Mesodermal cell (in vitro differentiated cells): ENCODE data around the gene ARMC9.
"Not testable (repeated sequence)": the region's sequence is repeated elsewhere in the genome, so short reads cannot be mapped to it uniquely, and the experiment has no call there.

Experiments
- H3K27ac ChIP-seq: 2 replicates; pipeline ENCODE4 v1.7.0; 2013; ENCODE audit warnings: mild to moderate bottlenecking, low read depth, low read length, moderate library complexity; ENCODE audit not compliant: severe bottlenecking
- H3K36me3 ChIP-seq: 2 replicates; pipeline ENCODE4 v1.7.1; 2013; ENCODE audit warnings: mild to moderate bottlenecking, low read length, moderate library complexity; ENCODE audit not compliant: control insufficient read depth, insufficient read depth
- H3K4me1 ChIP-seq: one replicate; pipeline ENCODE4 v1.7.1; 2013; ENCODE audit warnings: mild to moderate bottlenecking, low read length; ENCODE audit not compliant: insufficient read depth, control insufficient read depth, poor library complexity, severe bottlenecking
- H3K4me3 ChIP-seq: 2 replicates; pipeline ENCODE4 v1.7.0; 2013; ENCODE audit warnings: low read length, control low read depth, mild to moderate bottlenecking; ENCODE audit not compliant: insufficient read depth, poor library complexity, severe bottlenecking; ENCODE audit errors: extremely low read depth
- H3K9me3 ChIP-seq: 2 replicates; pipeline ENCODE4 v1.7.1; 2013; ENCODE audit warnings: mild to moderate bottlenecking, low read length, moderate library complexity; ENCODE audit not compliant: control insufficient read depth
- WGBS, 2 experiments: methylation state at CpG; one replicate each; pipeline ENCODE4 v1.1.5; 2013; ENCODE audit warnings: missing lambda C conversion rate in 2 of 2; ENCODE audit not compliant: insufficient coverage in 2 of 2; 5-methylcytosine and 5-hydroxymethylcytosine counted together

The ARMC9 gene

GRCh38 chr2:231343006-231343710, 144.7 kb downstream of the ARMC9 start:
- Histone ChIP-seq H3K9me3 (no peaks in the 10 kb centered on the region), H3K4me3 (no peak overlapping the region), H3K4me1 (peaks cover 7% of the 10 kb centered on the region), H3K36me3 (peaks cover 13% of the 10 kb centered on the region), H3K27ac (no peak overlapping the region)
- WGBS, 2 experiments = 60 to 100% methylated on average over 1 to 2 of the region's 4 CpGs

- no peak overlapping the region for H3K27ac ChIP-seq
- H3K4me3 ChIP-seq = no peak overlapping the region
- peaks cover 16% of the 10 kb centered on the region for H3K36me3 ChIP-seq
- WGBS, 2 experiments = 100% methylated on average over 1 of the region's 3 CpGs
- H3K9me3 ChIP-seq = no peaks in the 10 kb centered on the region
- H3K4me1 ChIP-seq = peaks cover 7% of the 10 kb centered on the region
Measured at GRCh38 chr2:231343988-231344387, 145.6 kb downstream of the ARMC9 start.

DNA sequence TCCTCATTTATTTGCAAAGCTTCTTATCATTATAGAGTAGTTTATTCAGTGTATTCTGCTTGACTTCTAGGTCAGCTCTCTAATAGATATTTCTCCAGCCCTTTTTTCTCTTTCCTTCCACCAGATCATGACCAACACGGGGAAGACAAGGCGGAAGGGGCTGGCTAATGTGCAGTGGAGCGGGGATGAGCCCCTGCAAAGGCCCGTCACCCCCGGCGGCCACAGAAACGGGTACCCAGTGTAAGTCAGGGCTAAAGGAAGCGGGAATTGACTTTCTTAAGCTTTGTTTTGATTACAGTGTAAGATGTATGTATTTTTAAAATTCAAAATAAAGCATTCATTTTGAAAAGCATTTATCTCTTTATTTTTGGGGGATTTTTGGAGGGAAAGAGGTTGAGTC, 146.4 kb downstream of the ARMC9 start:
- peaks cover 17% of the 10 kb centered on the region for H3K36me3 ChIP-seq
- peaks cover 7% of the 10 kb centered on the region for H3K4me1 ChIP-seq
- no peak overlapping the region for H3K4me3 ChIP-seq
- no peaks in the 10 kb centered on the region for H3K9me3 ChIP-seq
- H3K27ac ChIP-seq = no peak overlapping the region
- WGBS, 2 experiments = 86 to 92% methylated on average over 4 to 7 of the region's 8 CpGs

- Histone ChIP-seq H3K4me3 (no peak overlapping the region), H3K9me3 (no peaks in the 10 kb centered on the region), H3K4me1 (peaks cover 6% of the 10 kb centered on the region), H3K27ac (no peak overlapping the region), H3K36me3 (peaks cover 17% of the 10 kb centered on the region)
- 80 to 100% methylated on average over 2 of the region's 5 CpGs for WGBS, 2 experiments
Measured at GRCh38 chr2:231347081-231347480, 148.7 kb downstream of the ARMC9 start.

GRCh38 chr2:231347638-231348037, 149.2 kb downstream of the ARMC9 start:
- WGBS, 2 experiments = 100% methylated on average over 1 of the region's 1 CpG; no CpG with 5 or more reads in 1 of the 2 experiments
- Histone ChIP-seq H3K4me3 (no peak overlapping the region), H3K27ac (no peak overlapping the region), H3K4me1 (peaks cover 4% of the 10 kb centered on the region), H3K9me3 (no peaks in the 10 kb centered on the region), H3K36me3 (peaks cover 17% of the 10 kb centered on the region)

DNA sequence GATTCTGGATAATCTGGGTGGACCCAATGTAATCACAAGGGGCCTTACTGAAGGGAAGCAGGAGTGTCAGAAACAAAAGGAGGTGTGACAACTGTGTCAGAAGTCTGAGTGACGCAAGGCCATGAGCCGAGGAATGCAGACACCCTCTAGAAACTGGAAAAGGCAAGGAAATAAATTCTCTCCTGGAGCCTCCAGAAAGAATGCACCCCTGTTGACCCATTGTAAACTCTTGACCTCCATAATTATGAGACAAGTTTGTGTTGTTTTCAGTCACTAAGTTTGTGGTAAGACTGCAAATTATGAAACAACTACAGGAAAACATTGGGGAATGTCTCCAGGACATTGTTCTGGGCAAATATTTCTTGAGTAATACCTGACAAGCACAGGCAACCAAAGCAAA, 149.7 kb downstream of the ARMC9 start:
- Histone ChIP-seq H3K4me1 (peaks cover 4% of the 10 kb centered on the region), H3K9me3 (no peaks in the 10 kb centered on the region), H3K4me3 (no peak overlapping the region), H3K36me3 (peaks cover 17% of the 10 kb centered on the region), H3K27ac (no peak overlapping the region)
- 75 to 100% methylated on average over 2 of the region's 2 CpGs for WGBS, 2 experiments

- Histone ChIP-seq H3K4me3 (no peak overlapping the region), H3K9me3 (no peaks in the 10 kb centered on the region), H3K36me3 (peaks cover 17% of the 10 kb centered on the region), H3K4me1 (peaks cover 4% of the 10 kb centered on the region), H3K27ac (no peak overlapping the region)
- WGBS, 2 experiments = 91 to 95% methylated on average over 2 of the region's 5 CpGs
Measured at GRCh38 chr2:231348704-231349373, 150.4 kb downstream of the ARMC9 start.

DNA sequence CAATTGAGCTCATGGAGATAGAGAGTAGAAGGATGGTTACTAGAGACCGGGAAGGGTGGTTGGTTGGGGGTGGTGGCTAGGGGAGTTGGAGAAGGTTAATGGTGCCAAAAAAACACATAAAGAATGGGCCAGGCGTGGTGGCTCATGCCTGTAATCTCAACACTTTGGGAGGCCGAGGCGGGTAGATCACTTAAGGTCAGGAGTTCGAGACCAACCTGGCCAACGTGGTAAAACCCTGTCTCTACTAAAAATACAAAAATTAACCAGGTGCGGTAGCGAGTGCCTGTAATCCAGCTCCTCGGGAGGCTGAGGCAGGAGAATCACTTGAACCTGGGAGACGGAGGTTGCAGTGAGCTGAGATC, 150.9 kb downstream of the ARMC9 start:
- H3K4me3 ChIP-seq, H3K4me1 ChIP-seq, H3K9me3 ChIP-seq, H3K27ac ChIP-seq: not testable (repeated sequence)
- H3K36me3 ChIP-seq = peaks cover 17% of the 10 kb centered on the region
- 92 to 96% methylated on average over 6 to 7 of the region's 10 CpGs for WGBS, 2 experiments

DNA sequence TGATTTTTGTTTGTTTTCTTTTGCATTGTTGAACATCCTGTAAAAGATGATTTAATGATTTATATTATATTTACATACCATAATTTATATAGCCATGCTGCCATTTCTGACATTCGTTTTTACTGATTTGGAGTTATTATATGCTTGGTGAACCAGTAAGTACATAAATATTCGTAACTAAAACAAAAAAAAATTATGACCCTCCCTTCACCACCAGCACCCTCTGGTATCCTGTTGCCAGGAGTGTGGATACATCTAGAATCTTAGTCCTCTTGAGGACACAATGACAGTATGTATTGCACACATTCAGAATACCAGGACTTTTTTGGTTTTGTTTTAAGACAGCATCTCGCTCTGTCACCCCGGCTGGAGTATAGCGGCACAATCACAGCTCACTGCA, 153.2 kb downstream of the ARMC9 start:
- Histone ChIP-seq H3K4me3 (no peak overlapping the region), H3K27ac (no peak overlapping the region), H3K36me3 (peaks cover 4% of the 10 kb centered on the region), H3K9me3 (no peaks in the 10 kb centered on the region), H3K4me1 (peaks cover 7% of the 10 kb centered on the region)
- 97 to 100% methylated on average over 3 of the region's 5 CpGs for WGBS, 2 experiments

GRCh38 chr2:231353469-231353868, 155.0 kb downstream of the ARMC9 start:
- peaks cover 3% of the 10 kb centered on the region for H3K4me1 ChIP-seq
- no peak overlapping the region for H3K4me3 ChIP-seq
- 91 to 100% methylated on average over 3 to 4 of the region's 6 CpGs for WGBS, 2 experiments
- H3K36me3 ChIP-seq = peaks cover 4% of the 10 kb centered on the region
- H3K27ac ChIP-seq = no peak overlapping the region
- no peaks in the 10 kb centered on the region for H3K9me3 ChIP-seq
